COLO829 (cell line): ENCODE results near the gene NUDT9.
A peak's percentile ranks its signal among the peaks of the same experiment; 100 is the strongest.
"Not testable (repeated sequence)": the region's sequence is repeated elsewhere in the genome, so short reads cannot be mapped to it uniquely, and the experiment has no call there.

ENCODE experiments used
- DNase-seq: peaks from one replicate; pipeline ENCODE4 v3.0.0; 2012; ENCODE audit warnings: low spot score

NUDT9 gene

GRCh38 chr4:87409420-87409939 is 12.9 kb upstream of the NUDT9 start:
- DNase-seq, result no peak

- no peak for DNase-seq
These were observed 12.2 kb upstream of the NUDT9 start for GRCh38 chr4:87410157-87410556.

GRCh38 chr4:87410679-87411078 is 11.7 kb upstream of the NUDT9 start:
- DNase-seq, result no peak

- DNase-seq, result peak; percentile 85
These were observed 7.6 kb upstream of the NUDT9 start for GRCh38 chr4:87414816-87415215.

DNA sequence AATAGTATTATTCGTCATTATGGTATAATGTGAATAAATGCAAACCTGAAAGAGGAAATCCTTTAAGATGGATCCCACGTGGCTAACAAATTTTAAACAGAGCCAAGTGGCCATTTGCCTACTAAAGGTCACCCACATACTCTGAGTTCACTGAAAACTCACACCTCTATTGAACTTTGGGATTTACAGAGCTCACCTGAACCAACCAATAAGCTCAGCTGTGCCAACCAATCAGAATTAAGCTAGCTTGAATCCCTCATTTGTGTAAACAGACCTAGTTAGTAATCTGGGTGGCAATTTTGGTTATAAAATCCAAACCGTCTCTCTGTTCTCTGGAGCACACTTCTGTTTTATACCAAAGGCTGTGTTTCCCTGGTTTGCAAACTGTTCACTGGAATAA is 5.4 kb upstream of the NUDT9 start:
- no peak for DNase-seq

DNA sequence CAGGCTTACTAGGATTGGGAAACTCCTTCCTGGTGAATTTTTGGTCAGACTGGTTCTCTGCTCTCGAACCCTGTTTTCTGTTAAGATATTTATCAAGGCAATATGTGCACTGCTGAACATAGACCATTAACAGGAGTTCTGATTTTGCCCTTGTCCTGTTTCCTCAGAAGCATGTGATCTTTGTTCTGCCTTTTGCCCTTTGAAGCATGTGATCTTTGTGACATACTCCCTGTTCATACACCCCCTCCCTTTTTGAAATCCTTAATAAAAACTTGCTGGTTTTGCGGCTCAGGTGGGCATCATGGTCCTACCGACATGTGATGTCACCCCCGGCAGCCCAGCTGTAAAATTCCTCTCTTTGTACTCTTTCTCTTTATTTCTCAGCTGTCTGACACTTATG is 4.0 kb upstream of the NUDT9 start:
- not testable (repeated sequence) for DNase-seq

DNA sequence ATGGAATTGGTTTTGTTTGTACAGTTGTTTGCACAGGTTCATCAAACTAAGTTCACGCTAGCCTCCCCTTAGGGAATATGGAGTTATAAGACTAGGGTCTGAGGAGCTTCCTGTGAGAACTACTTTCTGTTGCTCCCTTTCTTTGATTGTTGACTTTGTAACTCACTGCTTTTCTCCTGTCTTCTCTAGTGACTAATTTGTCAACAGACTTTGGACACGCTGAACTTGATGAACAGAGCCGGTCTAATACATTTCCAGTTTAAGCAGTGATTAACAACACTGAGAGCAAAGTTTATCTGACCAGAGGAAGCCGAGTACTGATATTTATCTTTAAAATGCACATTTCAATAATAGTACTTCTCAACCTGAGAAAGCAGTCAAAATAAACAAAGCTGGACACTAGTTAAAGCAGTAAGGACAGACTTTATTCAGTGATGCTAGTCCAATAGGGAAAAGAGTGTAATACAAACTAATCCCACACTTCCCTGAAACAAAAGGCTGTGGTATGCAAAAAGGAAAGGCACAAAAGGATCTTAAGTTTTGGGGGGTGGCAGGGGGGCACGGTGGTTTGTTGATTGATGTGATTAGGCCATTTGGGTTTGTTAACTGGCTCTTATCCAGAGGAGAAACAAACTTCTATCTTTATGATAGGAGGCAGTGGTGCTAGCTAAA is 2.7 kb upstream of the NUDT9 start:
- no peak for DNase-seq

GRCh38 chr4:87420276-87420830 is 2.0 kb upstream of the NUDT9 start:
- DNase-seq, result no peak

DNA sequence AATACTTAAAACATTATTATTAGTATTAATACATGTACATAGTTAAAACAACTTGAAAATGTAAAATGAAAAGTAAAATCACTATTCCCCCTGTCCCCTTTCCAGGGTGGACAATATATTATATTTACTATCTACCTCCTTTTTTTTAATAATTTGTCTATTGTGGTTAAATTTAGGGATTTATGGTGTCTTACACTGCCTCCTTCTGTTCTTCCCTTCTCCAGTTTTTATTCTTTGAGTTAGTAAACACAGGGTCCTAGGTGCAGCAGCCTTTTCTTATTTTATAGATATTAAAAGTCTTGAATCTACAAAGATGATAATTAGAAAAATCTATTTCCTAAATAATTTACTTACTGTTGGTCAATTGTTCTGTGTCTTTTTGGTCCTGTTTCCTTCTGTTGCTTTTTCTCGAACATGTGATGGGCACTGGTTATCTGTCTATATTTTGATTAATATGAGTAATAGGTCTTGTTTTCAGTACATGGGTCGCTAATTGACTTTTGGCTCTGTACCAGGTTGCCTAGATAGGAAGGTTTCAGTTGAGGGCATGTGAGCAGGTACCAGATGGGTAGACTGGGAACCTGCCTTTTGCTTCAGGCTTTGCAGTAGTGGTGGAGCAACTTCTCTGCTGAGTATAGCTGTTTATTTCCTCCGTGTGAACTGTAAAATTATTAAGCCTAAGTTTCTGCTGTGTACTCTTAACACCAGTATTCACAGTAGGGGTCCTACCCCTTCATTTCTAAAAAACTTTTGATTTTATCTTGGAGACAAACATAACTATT is 1.1 kb downstream of the NUDT9 start:
- DNase-seq, result no peak

DNA sequence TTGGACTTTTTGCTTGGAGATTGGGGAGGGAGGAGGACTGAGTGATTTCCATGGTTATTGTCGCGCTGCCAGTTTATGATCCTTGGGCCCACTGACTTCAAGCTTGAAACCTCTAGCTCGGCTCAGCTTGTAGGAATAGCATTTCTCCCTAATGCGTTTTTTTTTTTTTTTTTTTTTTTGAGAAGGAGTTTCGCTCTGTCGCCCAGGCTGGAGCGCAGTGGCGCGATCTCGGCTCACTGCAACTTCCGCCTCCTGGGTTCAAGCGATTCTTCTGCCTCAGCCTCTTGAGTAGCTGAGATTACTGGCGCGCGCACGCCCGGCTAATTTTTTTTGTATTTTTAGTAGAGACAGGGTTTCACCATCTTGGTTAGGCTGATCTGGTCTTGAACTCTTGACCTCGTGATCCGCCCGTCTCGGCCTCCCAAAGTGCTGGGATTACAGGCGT is 1.7 kb downstream of the NUDT9 start:
- not testable (repeated sequence) for DNase-seq

- DNase-seq, result no peak
These were observed 3.3 kb downstream of the NUDT9 start for GRCh38 chr4:87425711-87426110.

- no peak for DNase-seq
These were observed 4.6 kb downstream of the NUDT9 start for GRCh38 chr4:87426865-87427517.

DNA sequence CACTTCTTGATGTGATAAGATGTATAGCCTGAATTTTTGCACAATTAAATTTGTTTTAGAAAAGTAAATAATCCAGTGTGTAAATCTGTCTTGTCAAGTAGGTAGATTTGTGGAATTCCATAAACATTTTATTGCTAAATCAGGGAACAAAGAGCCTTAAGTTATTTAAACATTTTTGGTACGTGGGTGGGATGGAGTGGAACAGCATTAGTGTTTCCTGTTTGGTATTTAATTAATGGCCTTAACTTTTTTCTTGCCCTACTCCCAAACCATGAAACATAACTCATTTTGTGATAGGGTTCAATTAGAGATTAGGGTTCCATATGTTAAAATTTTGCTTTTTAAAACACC is 5.1 kb downstream of the NUDT9 start:
- DNase-seq, result peak; percentile 79

GRCh38 chr4:87428979-87429378 is 6.6 kb downstream of the NUDT9 start:
- DNase-seq, result no peak

GRCh38 chr4:87430038-87430437 is 7.7 kb downstream of the NUDT9 start:
- no peak for DNase-seq

DNA sequence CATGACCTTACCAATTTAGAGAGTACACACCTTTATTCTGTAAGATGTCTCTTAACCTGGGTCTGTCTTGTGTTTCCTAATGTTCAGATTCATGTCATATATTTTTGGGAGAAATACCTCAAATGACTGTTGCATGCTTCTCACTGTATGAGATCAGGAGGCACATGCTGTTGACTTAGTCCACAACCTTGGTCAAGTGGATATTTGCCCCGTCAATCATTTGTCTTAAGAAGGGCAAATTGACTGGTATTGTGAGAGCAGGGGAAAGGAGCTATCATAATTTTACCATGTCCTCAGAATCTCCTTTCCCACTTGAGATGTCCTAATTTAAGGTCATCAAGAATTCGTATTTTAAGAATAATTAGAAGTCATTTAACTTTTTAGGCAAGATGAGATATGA is 11.0 kb downstream of the NUDT9 start:
- no peak for DNase-seq

GRCh38 chr4:87442889-87443288 is 20.5 kb downstream of the NUDT9 start:
- DNase-seq, result no peak

DNA sequence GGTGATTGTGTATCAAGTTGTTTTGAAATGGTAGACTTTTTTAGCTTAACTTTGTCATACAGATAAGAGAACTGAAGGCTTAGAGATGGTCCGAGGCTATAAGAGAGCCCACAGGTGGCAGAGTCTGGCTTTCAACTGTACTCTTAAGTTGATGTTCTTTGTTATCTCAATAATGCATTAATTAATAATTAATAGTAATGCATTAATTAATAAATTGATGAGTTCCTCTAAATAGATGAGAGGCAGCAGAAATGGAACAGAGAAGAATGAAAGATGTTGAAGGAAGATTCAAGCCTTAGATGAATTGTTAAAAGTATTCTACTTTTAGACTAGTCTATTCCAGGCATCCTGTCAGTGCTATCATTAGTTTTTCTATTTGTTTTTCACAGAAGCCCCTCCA is 22.4 kb downstream of the NUDT9 start:
- DNase-seq, result no peak

- peak; percentile 72 for DNase-seq
These were observed 23.6 kb downstream of the NUDT9 start for GRCh38 chr4:87445964-87446363.

DNA sequence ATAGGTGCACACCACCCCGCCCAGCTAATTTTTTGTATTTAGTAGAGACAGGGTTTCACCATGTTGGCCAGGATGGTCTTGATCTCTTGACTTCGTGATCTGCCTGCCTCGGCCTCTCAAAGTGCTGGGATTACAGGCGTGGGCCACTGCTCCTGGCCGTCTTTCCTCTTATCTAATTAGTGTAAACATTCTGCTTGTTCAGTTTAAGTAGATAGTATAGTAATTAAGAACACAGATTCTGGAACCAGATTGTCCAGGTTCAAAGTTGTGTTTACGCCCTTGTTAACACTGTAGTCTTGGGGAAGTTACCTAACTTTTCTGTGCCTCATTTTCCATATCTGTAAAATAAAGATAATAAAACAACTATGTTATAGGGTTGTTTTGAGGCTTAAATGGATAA is 24.0 kb downstream of the NUDT9 start:
- DNase-seq, result not testable (repeated sequence)

DNA sequence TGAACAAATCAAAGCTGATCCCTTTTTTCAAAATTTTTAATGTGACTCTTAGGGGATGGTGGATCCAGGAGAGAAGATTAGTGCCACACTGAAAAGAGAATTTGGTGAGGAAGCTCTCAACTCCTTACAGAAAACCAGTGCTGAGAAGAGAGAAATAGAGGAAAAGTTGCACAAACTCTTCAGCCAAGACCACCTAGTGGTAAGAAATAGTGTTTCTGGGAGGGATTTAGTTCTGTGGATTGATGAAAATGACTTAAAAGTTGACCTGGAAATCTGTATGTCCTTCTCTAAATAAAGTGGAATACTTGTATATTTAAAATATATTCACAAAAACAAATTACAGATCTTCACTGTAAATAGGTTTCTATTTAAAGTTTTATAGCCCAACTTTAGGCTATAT is 29.2 kb downstream of the NUDT9 start:
- DNase-seq, result no peak

DNA sequence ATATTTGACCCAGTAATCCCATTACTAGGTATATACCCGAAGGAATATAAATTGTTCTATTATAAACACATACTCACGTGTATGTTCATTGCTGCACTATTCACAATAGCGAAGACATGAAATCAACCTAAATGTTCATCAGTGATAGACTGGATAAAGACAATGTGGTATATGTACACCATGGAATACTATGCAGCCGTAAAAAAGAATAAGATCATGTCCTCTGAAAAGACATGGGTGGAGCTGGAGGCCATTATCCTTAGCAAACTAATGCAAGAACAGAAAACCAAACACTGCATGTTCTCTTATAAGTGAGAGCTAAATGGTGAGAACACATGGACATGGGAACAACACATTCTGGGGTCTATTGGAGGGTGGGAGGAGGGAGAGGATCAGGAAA is 36.5 kb downstream of the NUDT9 start:
- no peak for DNase-seq

DNA sequence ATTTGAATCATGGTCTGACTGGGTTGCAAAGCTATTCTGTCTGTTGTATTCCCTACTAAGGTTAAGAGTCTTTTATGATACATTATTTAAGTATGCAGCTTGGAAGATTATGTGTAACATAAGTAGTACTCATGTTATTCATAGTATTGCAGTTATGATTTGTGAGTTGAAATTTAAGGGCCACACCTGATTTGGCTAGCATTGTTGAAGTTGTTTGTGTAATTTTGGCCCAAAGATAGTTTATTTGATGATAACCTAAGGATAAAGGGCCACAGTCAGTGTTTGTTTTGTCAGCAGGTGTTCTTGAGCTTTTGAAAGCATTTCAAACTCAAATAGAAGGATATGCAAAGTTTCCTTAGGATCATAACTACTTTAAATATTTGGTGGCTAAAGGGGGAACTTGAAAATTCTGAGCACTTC is 38.9 kb downstream of the NUDT9 start:
- no peak for DNase-seq
